ENCODE measurements around the gene TSSK3. TPM values are rescaled to one million over a fixed set of nuclear protein-coding genes. Genes with fewer than 3 reads are reported as not detected.

The TSSK3 gene
- total and polyA plus RNA-seq, 2 of the 8 experiments (the other 6 are each of a cell fraction or from before 2014, with no cell fraction given), result 1.2 TPM

- Histone ChIP-seq H3K4me1 (replicated peaks in 1 of 4; ENCODE audit: control insufficient read depth in 3 of 4, insufficient read depth in 4 of 4, low read length in 3 of 4) (peaks cover 0 to 21% (median 16%) of the 10 kb centered on the region in 4 experiments; a peak in 6 of 7 replicates), H2BK5ac (ENCODE audit: low read depth, low read length) (no peak overlapping the region), H3K23ac (ENCODE audit: insufficient read length) (no peak overlapping the region), H2BK120ac (replicated peaks; ENCODE audit: low read depth, low read length) (no peak overlapping the region), H4K5ac (ENCODE audit: insufficient read length, low read depth, low read length) (no peak overlapping the region), H2BK15ac (ENCODE audit: low read length) (0 out of 2 replicates have a peak overlapping the region, but pooled peaks have one; percentile 81), H3K18ac (ENCODE audit: extremely low read depth, low read length) (no peak overlapping the region), H3K79me1 (ENCODE audit: low read depth, low read length) (peaks cover 2% of the 10 kb centered on the region; the same call in 1 of the 2 replicates), H2BK12ac (ENCODE audit: low read depth, low read length) (peak overlapping the region; percentile 27; the same call in 1 of the 2 replicates), H2BK20ac (ENCODE audit: low read length) (no peak overlapping the region), H3K4me2 (ENCODE audit: insufficient read depth in 1 of 2, low read depth in 2 of 2, low read length in 2 of 2) (no peak overlapping the region), H3K27me3 (replicated peaks in 1 of 4; ENCODE audit: control insufficient read depth in 3 of 4, extremely low read depth in 1 of 4, insufficient read depth in 3 of 4, low read length in 3 of 4) (peaks cover 0 to 7% (median 2%) of the 10 kb centered on the region in 4 experiments; a peak in 4 of 7 replicates), H3K14ac (ENCODE audit: insufficient read length) (no peak overlapping the region), H3K27ac (ENCODE audit: low read depth, low read length) (no peak overlapping the region), H4K8ac (ENCODE audit: extremely low read depth, insufficient read depth, low read length) (no peak overlapping the region), H3K4ac (replicated peaks; ENCODE audit: insufficient read length, low read depth, low read length) (no peak overlapping the region), H3K9ac (replicated peaks in 1 of 4; ENCODE audit: extremely low read depth in 1 of 4, low read depth in 3 of 4, low read length in 3 of 4) (no peak overlapping the region), H3K36me3 (ENCODE audit: control insufficient read depth in 2 of 4, insufficient read depth in 4 of 4, low read length in 3 of 4) (peaks cover 0 to 5% (median under 1%) of the 10 kb centered on the region in 4 experiments; a peak in 4 of 8 replicates), H3K9me3 (ENCODE audit: insufficient read depth in 2 of 2, low read depth in 1 of 2, low read length in 1 of 2) (no peaks in the 10 kb centered on the region), H3K4me3 (ENCODE audit: extremely low read depth in 1 of 4, insufficient read depth in 2 of 4, low read depth in 3 of 4, low read length in 4 of 4) (no peak overlapping the region), H4K91ac (replicated peaks; ENCODE audit: insufficient read length, low read length) (no peak overlapping the region), H3K56ac (replicated peaks; ENCODE audit: insufficient read length, low read depth, low read length) (no peak overlapping the region), H3K23me2 (ENCODE audit: low read depth, low read length) (peaks cover 8% of the 10 kb centered on the region; the same call in 1 of the 2 replicates), H3K79me2 (ENCODE audit: control insufficient read depth in 1 of 2, insufficient read depth in 2 of 2, low read length in 2 of 2) (peaks cover 3 to 8% of the 10 kb centered on the region in 2 experiments; a peak in 3 of 4 replicates), H4K20me1 (replicated peaks in 1 of 2; ENCODE audit: control insufficient read depth in 1 of 2, insufficient read depth in 2 of 2, low read length in 2 of 2) (peaks cover 0 to 2% of the 10 kb centered on the region in 2 experiments), H2AK5ac (ENCODE audit: low read depth, low read length) (no peak overlapping the region), H2AFZ (ENCODE audit: low read length) (no peak overlapping the region)
- FAIRE-seq (no peak), DNase-seq (ENCODE audit: low read depth in 1 of 2, low spot score in 2 of 2) (no peak)
- ChIA-PET CTCF (ENCODE audit: partially characterized antibody) (interaction anchor here (1.7 kb wide), 1 partner anchor 17 kb away, joined by 3 read pairs; no protein-coding TSS in a partner anchor), POLR2A (ENCODE audit: partially characterized antibody) (interaction anchor here (0.6 to 17.1 kb wide), 4 partner anchors 6 to 239 kb away, joined by 3 to 321 read pairs (median 163); partner anchors contain the start of gene MARCKSL1)
- 92% methylated on average over 5 of the region's 5 CpGs; no CpG with 5 or more reads in 1 of the 2 experiments for WGBS, 2 experiments (ENCODE audit: extremely low coverage in 1 of 2, insufficient coverage in 1 of 2, insufficient read length in 1 of 2, insufficient replicate concordance in 2 of 2, low coverage in 1 of 2, low lambda C conversion rate in 2 of 2, missing lambda C conversion rate in 1 of 2)
- TF ChIP-seq BRCA1 (IDR thresholded peaks at IDR 0.05; ENCODE audit: low read depth, low read length) (no peak), KDM5A (IDR thresholded peaks at IDR 0.05; ENCODE audit: low read length) (no peak), KDM4A (IDR thresholded peaks at IDR 0.05; ENCODE audit: low read depth, low read length, severe bottlenecking) (no peak), POU5F1 (IDR thresholded peaks at IDR 0.05; ENCODE audit: low read depth, low read length) (no peak), TEAD4 (IDR thresholded peaks at IDR 0.05; ENCODE audit: low read depth, low read length) (no peak)
Measured at GRCh38 chr1:32339363-32339978, 22.9 kb upstream of the TSSK3 start.

All from H1 (cell line).